IMR-90 (cell line): ENCODE results near the gene ZNF549. TPM values are rescaled to one million over a fixed set of nuclear protein-coding genes. Genes with fewer than 3 reads are reported as not detected.

Experiments
- ATAC-seq: fragments of 200-7000 bp; cut with Tn5 transposase; 2 replicates; pipeline ENCODE4 v1.9.1; 2020; ENCODE audit warnings: low read depth, mild to moderate bottlenecking, moderate library complexity
- BruUV-seq: library from RNA; stranded (reverse); fragments of 400-500 nt; replicated peaks from 2 replicates; lab custom pipeline; 2021; lab: Mats Ljungman, UMichigan
- CTCF ChIA-PET: fragments of 300-600 bp; formaldehyde crosslinking; extraction: SDS; loops from one replicate; lab custom pipeline; 2021; ENCODE audit warnings: antibody characterized with exemption; lab: Yijun Ruan, JAX
- POLR2A ChIA-PET: fragments of 300-600 bp; sonication (Branson Sonifier 250); formaldehyde crosslinking; loops from one replicate; lab custom pipeline; 2022; ENCODE audit warnings: antibody characterized with exemption; ENCODE audit not compliant: unreplicated experiment; lab: Charles Lee
- DNase-seq: peaks from one replicate; pipeline ENCODE4 v3.0.0; 2013
- H2AFZ ChIP-seq: replicated peaks from 2 replicates; pipeline ENCODE3; 2013; ENCODE audit warnings: low read length, mild to moderate bottlenecking; ENCODE audit not compliant: poor library complexity
- H2AK5ac ChIP-seq: 2 replicates; pipeline ENCODE4 v1.6.1; 2013; ENCODE audit warnings: low read depth, low read length, inconsistent platforms
- H2AK9ac ChIP-seq: replicated peaks from 2 replicates; pipeline ENCODE3; 2013; ENCODE audit warnings: mild to moderate bottlenecking, low read depth, low read length, moderate library complexity; ENCODE audit not compliant: poor library complexity
- H2BK120ac ChIP-seq: 2 replicates; pipeline ENCODE4 v1.6.1; 2013; ENCODE audit warnings: low read depth, low read length, inconsistent platforms
- H2BK15ac ChIP-seq: 3 replicates; pipeline ENCODE4 v1.6.1; 2013; ENCODE audit warnings: low read depth, low read length, inconsistent platforms
- H2BK20ac ChIP-seq: 2 replicates; pipeline ENCODE4 v1.6.1; 2013; ENCODE audit warnings: low read depth, mild to moderate bottlenecking, inconsistent platforms, low read length, moderate library complexity
- H2BK5ac ChIP-seq: 2 replicates; pipeline ENCODE4 v1.6.1; 2013; ENCODE audit warnings: mild to moderate bottlenecking, low read depth, low read length, inconsistent platforms; ENCODE audit not compliant: poor library complexity, severe bottlenecking
- H3K14ac ChIP-seq: replicated peaks from 2 replicates; pipeline ENCODE4 v1.6.1; 2013; ENCODE audit warnings: low read depth, low read length, inconsistent platforms
- H3K18ac ChIP-seq: 2 replicates; pipeline ENCODE4 v1.6.1; 2013; ENCODE audit warnings: low read depth, low read length, control low read depth
- H3K23ac ChIP-seq: 2 replicates; pipeline ENCODE4 v1.6.1; 2013; ENCODE audit warnings: low read depth, low read length, inconsistent platforms
- H3K27ac ChIP-seq: 2 replicates; pipeline ENCODE4 v1.5.1; 2013; ENCODE audit warnings: mild to moderate bottlenecking, control low read depth, low read length; ENCODE audit not compliant: insufficient read depth
- H3K27me3 ChIP-seq: 2 replicates; pipeline ENCODE4 v1.6.1; 2013; ENCODE audit warnings: low read length; ENCODE audit not compliant: control insufficient read depth, insufficient read depth
- H3K36me3 ChIP-seq: 2 replicates; pipeline ENCODE4 v1.6.1; 2013; ENCODE audit warnings: low read length, mixed read lengths; ENCODE audit not compliant: control insufficient read depth, insufficient read depth
- H3K4ac ChIP-seq: 2 replicates; pipeline ENCODE4 v1.6.1; 2013; ENCODE audit warnings: low read depth, low read length, inconsistent platforms
- H3K4me1 ChIP-seq: 2 replicates; pipeline ENCODE4 v1.6.1; 2013; ENCODE audit warnings: low read length, mixed read lengths; ENCODE audit not compliant: control insufficient read depth, insufficient read depth
- H3K4me2 ChIP-seq: 2 replicates; pipeline ENCODE4 v1.6.1; 2013; ENCODE audit warnings: low read depth, mild to moderate bottlenecking, control low read depth, low read length, moderate library complexity
- H3K4me3 ChIP-seq: 2 replicates; pipeline ENCODE4 v1.5.1; 2013; ENCODE audit warnings: low read depth, mild to moderate bottlenecking, control low read depth, low read length, moderate library complexity; ENCODE audit not compliant: insufficient read depth
- H3K56ac ChIP-seq: 2 replicates; pipeline ENCODE4 v1.6.1; 2013; ENCODE audit warnings: low read length, inconsistent platforms; ENCODE audit not compliant: insufficient read depth; ENCODE audit errors: extremely low read depth
- H3K79me1 ChIP-seq, 2 experiments: 2 replicates each; pipeline ENCODE4 v1.6.1; 2013; ENCODE audit warnings: low read length in 2 of 2, inconsistent platforms in 1 of 2, low read depth in 1 of 2
- H3K9ac ChIP-seq: 2 replicates; pipeline ENCODE4 v1.6.1; 2013; ENCODE audit warnings: low read depth, low read length, control low read depth
- H3K9me1 ChIP-seq: 2 replicates; pipeline ENCODE4 v1.6.1; 2013; ENCODE audit warnings: low read length, inconsistent platforms; ENCODE audit not compliant: insufficient read depth
- H3K9me3 ChIP-seq: 2 replicates; pipeline ENCODE4 v1.6.1; 2013; ENCODE audit warnings: low read length; ENCODE audit not compliant: control insufficient read depth, insufficient read depth
- H4K20me1 ChIP-seq: 2 replicates; pipeline ENCODE4 v1.6.1; 2013; ENCODE audit warnings: low read length, inconsistent platforms; ENCODE audit not compliant: insufficient read depth
- H4K5ac ChIP-seq: 2 replicates; pipeline ENCODE4 v1.6.1; 2013; ENCODE audit warnings: mild to moderate bottlenecking, low read depth, low read length, control low read depth
- H4K8ac ChIP-seq, 2 experiments: 2 replicates each; pipeline ENCODE4 v1.6.1; 2013; ENCODE audit warnings: low read depth in 2 of 2, low read length in 2 of 2, control low read depth in 1 of 2, inconsistent platforms in 1 of 2
- H4K91ac ChIP-seq: 2 replicates; pipeline ENCODE4 v1.6.1; 2013; ENCODE audit warnings: low read depth, low read length, inconsistent platforms; ENCODE audit not compliant: insufficient read depth
- BHLHE40 ChIP-seq: fragments of 150-350 bp; IDR thresholded peaks from 2 replicates; pipeline ENCODE4 v1.6.1; 2016; ENCODE audit warnings: mild to moderate bottlenecking, low read depth, low read length
- CEBPB ChIP-seq: IDR thresholded peaks from 2 replicates; pipeline ENCODE4 v1.6.1; 2012; ENCODE audit warnings: low read depth, low read length, improper control_type of control experiment
- CHD1 ChIP-seq: IDR thresholded peaks from 2 replicates; pipeline ENCODE4 v1.6.1; 2012; ENCODE audit warnings: low read depth, low read length, improper control_type of control experiment
- CTCF ChIP-seq: conservative IDR thresholded peaks from 2 replicates; pipeline ENCODE4 v1.5.1; 2012; ENCODE audit warnings: mild to moderate bottlenecking, low read depth, low read length, improper control_type of control experiment
- ELK1 ChIP-seq: fragments of 150-350 bp; IDR thresholded peaks from 2 replicates; pipeline ENCODE4 v1.6.1; 2016; ENCODE audit warnings: low read depth, mild to moderate bottlenecking, low read length, moderate library complexity, borderline replicate concordance
- FOS ChIP-seq: fragments of 150-350 bp; IDR thresholded peaks from 2 replicates; pipeline ENCODE4 v1.6.1; 2016; ENCODE audit warnings: low read depth, low read length
- MAFK ChIP-seq: IDR thresholded peaks from 2 replicates; pipeline ENCODE4 v1.6.1; 2012; ENCODE audit warnings: low read depth, low read length, improper control_type of control experiment
- MAZ ChIP-seq: IDR thresholded peaks from 2 replicates; pipeline ENCODE4 v1.6.1; 2012; ENCODE audit warnings: low read depth, mild to moderate bottlenecking, low read length, improper control_type of control experiment, moderate library complexity, borderline replicate concordance
- MXI1 ChIP-seq: IDR thresholded peaks from 2 replicates; pipeline ENCODE4 v1.6.1; 2012; ENCODE audit warnings: low read depth, mild to moderate bottlenecking, low read length, moderate library complexity, borderline replicate concordance
- NFE2L2 ChIP-seq: fragments of 150-350 bp; IDR thresholded peaks from 2 replicates; pipeline ENCODE4 v1.6.1; 2016; ENCODE audit warnings: low read depth, mild to moderate bottlenecking, low read length
- POLR2A ChIP-seq: IDR thresholded peaks from 2 replicates; pipeline ENCODE4 v1.6.1; 2012; ENCODE audit warnings: mild to moderate bottlenecking, low read depth, low read length
- RAD21 ChIP-seq: IDR thresholded peaks from 2 replicates; pipeline ENCODE4 v1.6.1; 2012; ENCODE audit warnings: low read length, improper control_type of control experiment
- RFX5 ChIP-seq: IDR thresholded peaks from 2 replicates; pipeline ENCODE4 v1.8.0; 2012; ENCODE audit warnings: low read depth, mild to moderate bottlenecking, low read length, moderate library complexity
- USF2 ChIP-seq: fragments of 150-350 bp; IDR thresholded peaks from 2 replicates; pipeline ENCODE4 v1.6.1; 2017; ENCODE audit warnings: mild to moderate bottlenecking, antibody characterized with exemption, low read length, low read depth
- WGBS, 2 experiments: methylation state at CpG; one replicate each; pipeline versions ENCODE4 v1.1.5 to v1.1.7; 2013; ENCODE audit warnings: missing lambda C conversion rate in 2 of 2; ENCODE audit not compliant: insufficient read length in 1 of 2; ENCODE audit errors: extremely low coverage in 2 of 2; 5-methylcytosine and 5-hydroxymethylcytosine counted together
- dilution Hi-C: fragments of 300-500 bp; cut with HindIII; formaldehyde crosslinking; loops from one replicate; pipeline ENCODE4 v1.14.3; 2018; ENCODE audit warnings: low sequenced_read_pairs; ENCODE audit not compliant: unreplicated experiment
- in situ Hi-C: fragments of 300-500 bp; cut with MboI; formaldehyde crosslinking; loops from 3 replicates; pipeline ENCODE4 v1.14.3; 2019; ENCODE audit warnings: low sequenced_read_pairs, inconsistent platforms, mixed read lengths
- intact Hi-C: fragments of 100-400 bp; cut with micrococcal nuclease; formaldehyde crosslinking; loops from 2 replicates; pipeline ENCODE4 v1.10.0; 2022
- polyA plus RNA-seq, 3 experiments: library from polyadenylated mRNA; depleted of rRNA; stranded (reverse); fragments of >200 nt; gene quantifications; 2 replicates each; pipeline ENCODE4 v1.2.3, GENCODE V29; 2012; ENCODE audit warnings: low replicate concordance in 1 of 3
- total RNA-seq: library from RNA; depleted of rRNA; stranded (reverse); fragments of >200 nt; gene quantifications from 2 replicates; pipeline ENCODE4 v1.2.3, GENCODE V29; 2012

Gene ZNF549
- total and polyA plus RNA-seq, 2 of the 4 experiments (the other 2 are of a cell fraction), result 2.4 to 8.6 TPM

- Histone ChIP-seq H4K5ac (peak within 1 kb of the TSS; percentile 97), H4K8ac (peak within 1 kb of the TSS; percentile 84 to 98), H2BK120ac (no peak within 1 kb of the TSS), H3K14ac (peak within 1 kb of the TSS; percentile 56), H3K79me1 (peaks cover 14 to 29% of the 10 kb centered on the region in 2 experiments), H3K4me2 (peak within 1 kb of the TSS; percentile 88), H3K56ac (no peak within 1 kb of the TSS), H4K91ac (peak within 1 kb of the TSS; percentile 50), H3K4me3 (peak within 1 kb of the TSS; percentile 70), H3K36me3 (peaks cover 10% of the 10 kb centered on the region), H2AK5ac (peak within 1 kb of the TSS; percentile 7; the same call in 1 of the 2 replicates), H3K27me3 (no peaks in the 10 kb centered on the region), H3K9me3 (peaks cover 18% of the 10 kb centered on the region), H2BK20ac (no peak within 1 kb of the TSS), H4K20me1 (0 out of 2 replicates have a peak, but pooled peaks cover 3% of the 10 kb centered on the region), H3K23ac (peak within 1 kb of the TSS; percentile 1; the same call in 1 of the 2 replicates), H3K27ac (peak within 1 kb of the TSS; percentile 72), H3K4ac (peak within 1 kb of the TSS; percentile 72), H3K9ac (peak within 1 kb of the TSS; percentile 67), H2AFZ (peak within 1 kb of the TSS; percentile 99), H2BK15ac (peak within 1 kb of the TSS; percentile 15; the same call in 1 of the 3 replicates), H2AK9ac (peak within 1 kb of the TSS; percentile 88), H3K4me1 (peaks cover 4% of the 10 kb centered on the region), H3K18ac (peak within 1 kb of the TSS; percentile 70), H3K9me1 (no peaks in the 10 kb centered on the region; the same call in 1 of the 2 replicates), H2BK5ac (peak within 1 kb of the TSS; percentile 42)
- ATAC-seq (peak; percentile 91), DNase-seq (peak; percentile 92)
- CTCF ChIA-PET, result no interaction called here
- dilution Hi-C loops (no loop called here), intact Hi-C loops (no loop called here), in situ Hi-C loops (no loop called here)
- no peak for TF ChIP-seq FOS
- TF ChIP-seq CHD1, result no peak
- TF ChIP-seq MAFK, result no peak
- TF ChIP-seq BHLHE40, result no peak
- TF ChIP-seq USF2, result peak; percentile 74
- peak; percentile 25; the same call in 1 of the 2 replicates for TF ChIP-seq MAZ
- TF ChIP-seq RAD21, result no peak
- no peak for TF ChIP-seq MXI1
- no peak for TF ChIP-seq NFE2L2
- no peak for TF ChIP-seq CTCF
- no peak for TF ChIP-seq POLR2A
- TF ChIP-seq CEBPB, result no peak
- TF ChIP-seq ELK1, result no peak
- no peak for TF ChIP-seq RFX5
- BruUV-seq, result no TSS peak
- POLR2A ChIA-PET, result interaction anchor here (0.5 kb wide), 1 partner anchor 29 kb away, joined by 3 read pairs; no protein-coding TSS in a partner anchor
- 2% methylated on average over 38 of the region's 76 CpGs; no CpG with 5 or more reads in 1 of the 2 experiments for WGBS, 2 experiments
Measured at GRCh38 chr19:57583521-57584416, 56.6 kb downstream of the ZNF549 start, which contains the start of gene ZIK1. Gene ZIK1 (plus strand): TSS chr19:57584145. CDS start chr19:57584357, 212 bp downstream.
